Activated naive CD4-positive, alpha-beta T cell treated with anti-CD3 and anti-CD28 coated beads, Interleukin-2, amount 50 U/mL, for 24 hours (primary cell): Measurements from ENCODE around the gene MACC1.
"Not testable (repeated sequence)": the region's sequence is repeated elsewhere in the genome, so short reads cannot be mapped to it uniquely, and the experiment has no call there.

ENCODE experiments used
- H3K27ac Mint-ChIP-seq: one replicate; pipeline ENCODE4 v1.8.0; 2021; ENCODE audit warnings: mild to moderate bottlenecking, mixed read lengths
- H3K27me3 Mint-ChIP-seq: one replicate; pipeline ENCODE4 v1.8.0; 2021; ENCODE audit warnings: mixed read lengths
- H3K36me3 Mint-ChIP-seq: one replicate; pipeline ENCODE4 v1.8.0; 2021; ENCODE audit warnings: mixed read lengths
- H3K4me1 Mint-ChIP-seq: one replicate; pipeline ENCODE4 v1.8.0; 2021; ENCODE audit warnings: mixed read lengths
- H3K4me3 Mint-ChIP-seq: one replicate; pipeline ENCODE4 v1.8.0; 2021; ENCODE audit warnings: mild to moderate bottlenecking, mixed read lengths
- H3K9me3 Mint-ChIP-seq: one replicate; pipeline ENCODE4 v1.8.0; 2021; ENCODE audit warnings: mixed read lengths

Gene MACC1

GRCh38 chr7:20199015-20199737, 18.0 kb downstream of the MACC1 start:
- Mint-ChIP-seq H3K27me3 (no peaks in the 10 kb centered on the region), H3K27ac (no peak overlapping the region), H3K4me1 (no peaks in the 10 kb centered on the region), H3K36me3 (no peaks in the 10 kb centered on the region), H3K4me3 (no peak overlapping the region), H3K9me3 (no peaks in the 10 kb centered on the region)

- Mint-ChIP-seq H3K4me1 (no peaks in the 10 kb centered on the region), H3K27me3 (no peaks in the 10 kb centered on the region), H3K9me3 (no peaks in the 10 kb centered on the region), H3K4me3 (no peak overlapping the region), H3K27ac (no peak overlapping the region), H3K36me3 (no peaks in the 10 kb centered on the region)
These were observed 18.9 kb downstream of the MACC1 start for GRCh38 chr7:20198260-20198659.

- H3K4me1 Mint-ChIP-seq = no peaks in the 10 kb centered on the region
- H3K27ac Mint-ChIP-seq = no peak overlapping the region
- no peaks in the 10 kb centered on the region for H3K9me3 Mint-ChIP-seq
- no peaks in the 10 kb centered on the region for H3K27me3 Mint-ChIP-seq
- no peak overlapping the region for H3K4me3 Mint-ChIP-seq
- H3K36me3 Mint-ChIP-seq = no peaks in the 10 kb centered on the region
These were observed 19.3 kb downstream of the MACC1 start for GRCh38 chr7:20197837-20198236.

GRCh38 chr7:20197125-20197748, 19.9 kb downstream of the MACC1 start:
- H3K36me3 Mint-ChIP-seq = no peaks in the 10 kb centered on the region
- H3K27ac Mint-ChIP-seq = no peak overlapping the region
- H3K9me3 Mint-ChIP-seq = no peaks in the 10 kb centered on the region
- H3K4me3 Mint-ChIP-seq = no peak overlapping the region
- no peaks in the 10 kb centered on the region for H3K4me1 Mint-ChIP-seq
- no peaks in the 10 kb centered on the region for H3K27me3 Mint-ChIP-seq

GRCh38 chr7:20194343-20194995, 22.7 kb downstream of the MACC1 start:
- no peak overlapping the region for H3K27ac Mint-ChIP-seq
- H3K9me3 Mint-ChIP-seq = no peaks in the 10 kb centered on the region
- H3K4me3 Mint-ChIP-seq = no peak overlapping the region
- H3K36me3 Mint-ChIP-seq = no peaks in the 10 kb centered on the region
- no peaks in the 10 kb centered on the region for H3K4me1 Mint-ChIP-seq
- no peaks in the 10 kb centered on the region for H3K27me3 Mint-ChIP-seq

- Mint-ChIP-seq H3K4me1 (no peaks in the 10 kb centered on the region), H3K9me3 (no peaks in the 10 kb centered on the region), H3K4me3 (no peak overlapping the region), H3K27ac (no peak overlapping the region), H3K27me3 (no peaks in the 10 kb centered on the region), H3K36me3 (no peaks in the 10 kb centered on the region)
These were observed 23.3 kb downstream of the MACC1 start for GRCh38 chr7:20193873-20194272.

GRCh38 chr7:20193242-20193777, 23.9 kb downstream of the MACC1 start:
- Mint-ChIP-seq H3K36me3 (no peaks in the 10 kb centered on the region), H3K4me3 (no peak overlapping the region), H3K9me3 (no peaks in the 10 kb centered on the region), H3K27ac (no peak overlapping the region), H3K27me3 (no peaks in the 10 kb centered on the region), H3K4me1 (no peaks in the 10 kb centered on the region)

GRCh38 chr7:20191391-20191869, 25.8 kb downstream of the MACC1 start:
- no peaks in the 10 kb centered on the region for H3K27me3 Mint-ChIP-seq
- no peak overlapping the region for H3K4me3 Mint-ChIP-seq
- H3K27ac Mint-ChIP-seq = no peak overlapping the region
- no peaks in the 10 kb centered on the region for H3K9me3 Mint-ChIP-seq
- no peaks in the 10 kb centered on the region for H3K4me1 Mint-ChIP-seq
- no peaks in the 10 kb centered on the region for H3K36me3 Mint-ChIP-seq

GRCh38 chr7:20190560-20191390, 26.4 kb downstream of the MACC1 start:
- Mint-ChIP-seq H3K9me3 (no peaks in the 10 kb centered on the region), H3K27me3 (no peaks in the 10 kb centered on the region), H3K4me1 (no peaks in the 10 kb centered on the region), H3K27ac (no peak overlapping the region), H3K36me3 (no peaks in the 10 kb centered on the region), H3K4me3 (no peak overlapping the region)

GRCh38 chr7:20189852-20190251, 27.3 kb downstream of the MACC1 start:
- no peaks in the 10 kb centered on the region for H3K4me1 Mint-ChIP-seq
- H3K27me3 Mint-ChIP-seq = no peaks in the 10 kb centered on the region
- no peak overlapping the region for H3K4me3 Mint-ChIP-seq
- H3K9me3 Mint-ChIP-seq = no peaks in the 10 kb centered on the region
- no peak overlapping the region for H3K27ac Mint-ChIP-seq
- H3K36me3 Mint-ChIP-seq = no peaks in the 10 kb centered on the region

GRCh38 chr7:20188567-20188966, 28.6 kb downstream of the MACC1 start:
- H3K9me3 Mint-ChIP-seq = no peaks in the 10 kb centered on the region
- no peak overlapping the region for H3K27ac Mint-ChIP-seq
- H3K36me3 Mint-ChIP-seq = no peaks in the 10 kb centered on the region
- no peaks in the 10 kb centered on the region for H3K4me1 Mint-ChIP-seq
- H3K27me3 Mint-ChIP-seq = no peaks in the 10 kb centered on the region
- H3K4me3 Mint-ChIP-seq = no peak overlapping the region

- H3K27ac Mint-ChIP-seq, H3K4me1 Mint-ChIP-seq, H3K36me3 Mint-ChIP-seq, H3K9me3 Mint-ChIP-seq, H3K27me3 Mint-ChIP-seq, H3K4me3 Mint-ChIP-seq: not testable (repeated sequence)
These were observed 29.3 kb downstream of the MACC1 start for GRCh38 chr7:20187850-20188249.

GRCh38 chr7:20185988-20186387, 31.2 kb downstream of the MACC1 start:
- Mint-ChIP-seq H3K27ac (no peak overlapping the region), H3K4me1 (no peaks in the 10 kb centered on the region), H3K36me3 (no peaks in the 10 kb centered on the region), H3K9me3 (no peaks in the 10 kb centered on the region), H3K27me3 (no peaks in the 10 kb centered on the region), H3K4me3 (no peak overlapping the region)

- Mint-ChIP-seq H3K36me3 (no peaks in the 10 kb centered on the region), H3K4me1 (no peaks in the 10 kb centered on the region), H3K27me3 (peaks cover 1% of the 10 kb centered on the region)
These were observed 34.1 kb downstream of the MACC1 start for GRCh38 chr7:20183086-20183485.

GRCh38 chr7:20176578-20177242, 40.5 kb downstream of the MACC1 start:
- H3K9me3 Mint-ChIP-seq = no peaks in the 10 kb centered on the region
- peaks cover 1% of the 10 kb centered on the region for H3K27me3 Mint-ChIP-seq
- H3K4me3 Mint-ChIP-seq = no peak overlapping the region
- H3K4me1 Mint-ChIP-seq = no peaks in the 10 kb centered on the region
- H3K27ac Mint-ChIP-seq = no peak overlapping the region
- no peaks in the 10 kb centered on the region for H3K36me3 Mint-ChIP-seq

More at GRCh38 chr7:20183086-20183485, 34.1 kb downstream of the MACC1 start:
- no peak overlapping the region for H3K27ac Mint-ChIP-seq
- H3K9me3 Mint-ChIP-seq = no peaks in the 10 kb centered on the region
- H3K4me3 Mint-ChIP-seq = no peak overlapping the region
